ENCODE measurements around the gene LRMDA. TPM values are rescaled to one million over a fixed set of nuclear protein-coding genes. Genes with fewer than 3 reads are reported as not detected.

The LRMDA gene
- total and polyA plus RNA-seq, 2 of the 4 experiments (the other 2 are of a cell fraction): 0.07 TPM; not detected in 1

DNA sequence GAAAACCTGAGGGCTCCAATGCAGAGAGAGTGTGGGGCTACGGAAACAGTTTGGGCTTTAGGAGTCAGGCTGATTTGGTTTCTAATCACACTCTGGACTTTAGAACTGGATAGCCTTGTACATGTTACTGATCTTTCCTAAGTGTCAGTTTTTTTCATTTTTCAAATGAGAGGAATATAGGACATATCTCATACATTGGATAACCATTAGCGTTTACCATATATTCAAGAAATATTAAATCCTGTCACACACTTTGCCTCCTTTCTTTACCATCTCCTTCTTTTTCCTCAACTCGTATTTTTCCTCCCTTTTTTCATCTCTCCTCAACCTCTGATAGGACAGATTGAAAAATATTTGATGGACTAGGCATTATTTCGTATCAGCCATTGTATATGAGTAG lies 885.7 kb downstream of the LRMDA start:
- Histone ChIP-seq H3K9me3 (ENCODE audit: control insufficient read depth, insufficient read depth, low read length) (peaks cover 6% of the 10 kb centered on the region), H3K4me2 (ENCODE audit: low read depth, low read length) (no peak overlapping the region), H2AK9ac (replicated peaks; ENCODE audit: low read depth, low read length, poor library complexity) (no peak overlapping the region), H3K4ac (ENCODE audit: low read depth, low read length) (no peak overlapping the region), H3K14ac (replicated peaks; ENCODE audit: low read depth, low read length) (no peak overlapping the region), H2BK20ac (ENCODE audit: low read depth, low read length) (no peak overlapping the region), H4K8ac (ENCODE audit: low read depth in 2 of 2, low read length in 2 of 2) (no peak overlapping the region), H3K23ac (ENCODE audit: low read depth, low read length) (no peak overlapping the region), H2BK15ac (ENCODE audit: low read depth, low read length) (no peak overlapping the region), H3K79me1 (ENCODE audit: low read depth in 1 of 2, low read length in 2 of 2) (no peaks in the 10 kb centered on the region), H3K18ac (ENCODE audit: low read depth, low read length) (no peak overlapping the region), H4K5ac (ENCODE audit: low read depth, low read length) (no peak overlapping the region), H3K36me3 (ENCODE audit: control insufficient read depth, insufficient read depth, low read length) (no peaks in the 10 kb centered on the region), H3K4me3 (ENCODE audit: insufficient read depth, low read depth, low read length) (no peak overlapping the region), H3K27me3 (ENCODE audit: control insufficient read depth, insufficient read depth, low read length) (no peaks in the 10 kb centered on the region), H2AFZ (replicated peaks; ENCODE audit: low read length, poor library complexity) (no peak overlapping the region), H3K9ac (ENCODE audit: low read depth, low read length) (no peak overlapping the region), H4K20me1 (ENCODE audit: insufficient read depth, low read length) (no peaks in the 10 kb centered on the region), H2BK120ac (ENCODE audit: low read depth, low read length) (no peak overlapping the region), H3K4me1 (ENCODE audit: control insufficient read depth, insufficient read depth, low read length) (no peaks in the 10 kb centered on the region), H4K91ac (ENCODE audit: insufficient read depth, low read depth, low read length) (no peak overlapping the region), H2AK5ac (ENCODE audit: low read depth, low read length) (no peak overlapping the region), H2BK5ac (ENCODE audit: low read depth, low read length, poor library complexity, severe bottlenecking) (no peak overlapping the region), H3K9me1 (ENCODE audit: insufficient read depth, low read length) (no peaks in the 10 kb centered on the region), H3K56ac (ENCODE audit: extremely low read depth, insufficient read depth, low read length) (no peak overlapping the region), H3K27ac (ENCODE audit: insufficient read depth, low read length) (no peak overlapping the region)
- intact Hi-C loops (cut with micrococcal nuclease): no loop called here
- no peak for DNase-seq
- BruUV-seq (replicated peaks): no TSS peak
- no CpG with 5 or more reads among the region's 4 CpGs for WGBS, 2 experiments (ENCODE audit: extremely low coverage in 2 of 2, insufficient read length in 1 of 2)
- no peak for ATAC-seq (ENCODE audit: low read depth)
- CTCF ChIA-PET: interaction anchor here (0.6 kb wide), 1 partner anchor 14 kb away, joined by 5 read pairs; no protein-coding TSS in a partner anchor
- in situ Hi-C loops (cut with MboI; ENCODE audit: low sequenced_read_pairs): no loop called here
- POLR2A ChIA-PET (ENCODE audit: unreplicated experiment): no interaction called here
- no peak for TF ChIP-seq SMC3 (IDR thresholded peaks at IDR 0.05; ENCODE audit: low read depth, low read length)
- TF ChIP-seq, protein P1, sequence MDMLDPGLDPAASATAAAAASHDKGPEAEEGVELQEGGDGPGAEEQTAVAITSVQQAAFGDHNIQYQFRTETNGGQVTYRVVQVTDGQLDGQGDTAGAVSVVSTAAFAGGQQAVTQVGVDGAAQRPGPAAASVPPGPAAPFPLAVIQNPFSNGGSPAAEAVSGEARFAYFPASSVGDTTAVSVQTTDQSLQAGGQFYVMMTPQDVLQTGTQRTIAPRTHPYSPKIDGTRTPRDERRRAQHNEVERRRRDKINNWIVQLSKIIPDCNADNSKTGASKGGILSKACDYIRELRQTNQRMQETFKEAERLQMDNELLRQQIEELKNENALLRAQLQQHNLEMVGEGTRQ (IDR thresholded peaks at IDR 0.05; ENCODE audit: low read depth, low read length): no peak
- TF ChIP-seq RCOR1 (IDR thresholded peaks at IDR 0.05; ENCODE audit: insufficient replicate concordance, low read length): no peak
- no peak for TF ChIP-seq MAFK (IDR thresholded peaks at IDR 0.05; ENCODE audit: low read depth, low read length)
- TF ChIP-seq CEBPB (IDR thresholded peaks at IDR 0.05; ENCODE audit: low read depth, low read length): no peak
- TF ChIP-seq, protein P2, sequence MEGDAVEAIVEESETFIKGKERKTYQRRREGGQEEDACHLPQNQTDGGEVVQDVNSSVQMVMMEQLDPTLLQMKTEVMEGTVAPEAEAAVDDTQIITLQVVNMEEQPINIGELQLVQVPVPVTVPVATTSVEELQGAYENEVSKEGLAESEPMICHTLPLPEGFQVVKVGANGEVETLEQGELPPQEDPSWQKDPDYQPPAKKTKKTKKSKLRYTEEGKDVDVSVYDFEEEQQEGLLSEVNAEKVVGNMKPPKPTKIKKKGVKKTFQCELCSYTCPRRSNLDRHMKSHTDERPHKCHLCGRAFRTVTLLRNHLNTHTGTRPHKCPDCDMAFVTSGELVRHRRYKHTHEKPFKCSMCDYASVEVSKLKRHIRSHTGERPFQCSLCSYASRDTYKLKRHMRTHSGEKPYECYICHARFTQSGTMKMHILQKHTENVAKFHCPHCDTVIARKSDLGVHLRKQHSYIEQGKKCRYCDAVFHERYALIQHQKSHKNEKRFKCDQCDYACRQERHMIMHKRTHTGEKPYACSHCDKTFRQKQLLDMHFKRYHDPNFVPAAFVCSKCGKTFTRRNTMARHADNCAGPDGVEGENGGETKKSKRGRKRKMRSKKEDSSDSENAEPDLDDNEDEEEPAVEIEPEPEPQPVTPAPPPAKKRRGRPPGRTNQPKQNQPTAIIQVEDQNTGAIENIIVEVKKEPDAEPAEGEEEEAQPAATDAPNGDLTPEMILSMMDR (conservative IDR thresholded peaks at IDR 0.05; ENCODE audit: low read depth, low read length): no peak
- no peak for TF ChIP-seq RFX5 (IDR thresholded peaks at IDR 0.05; ENCODE audit: low read depth, low read length)
- TF ChIP-seq MAZ (IDR thresholded peaks at IDR 0.05; ENCODE audit: borderline replicate concordance, low read depth, low read length): no peak
- TF ChIP-seq BHLHE40 (IDR thresholded peaks at IDR 0.05; ENCODE audit: low read depth, low read length): no peak
- no peak for TF ChIP-seq NFE2L2 (IDR thresholded peaks at IDR 0.05; ENCODE audit: low read depth, low read length)
- TF ChIP-seq FOS (IDR thresholded peaks at IDR 0.05; ENCODE audit: low read depth, low read length): no peak
- no peak for TF ChIP-seq RAD21 (IDR thresholded peaks at IDR 0.05; ENCODE audit: low read length)
- dilution Hi-C loops (cut with HindIII; ENCODE audit: low sequenced_read_pairs, unreplicated experiment): no loop called here

Measured in IMR-90 (cell line).